Liver (tissue), 3 donors: ENCODE measurements around the gene MYO7A.

ENCODE experiments used
- RXRA ChIP-seq, 2 donors: IDR thresholded peaks; 2 replicates each; pipeline ENCODE4 v1.6.1; 2017 to 2018; ENCODE audit warnings: antibody characterized with exemption in 2 of 2, mild to moderate bottlenecking in 1 of 2
- TF ChIP-seq, protein P1 (sequence below): fragments of 150-350 bp; IDR thresholded peaks from 2 replicates; pipeline ENCODE4 v1.5.1; 2017; ENCODE audit warnings: improper control_type of control experiment, low read depth, low read length; ENCODE audit not compliant: missing input control
- donor health status: healthy.
- donor health status: healthy.

DNA sequence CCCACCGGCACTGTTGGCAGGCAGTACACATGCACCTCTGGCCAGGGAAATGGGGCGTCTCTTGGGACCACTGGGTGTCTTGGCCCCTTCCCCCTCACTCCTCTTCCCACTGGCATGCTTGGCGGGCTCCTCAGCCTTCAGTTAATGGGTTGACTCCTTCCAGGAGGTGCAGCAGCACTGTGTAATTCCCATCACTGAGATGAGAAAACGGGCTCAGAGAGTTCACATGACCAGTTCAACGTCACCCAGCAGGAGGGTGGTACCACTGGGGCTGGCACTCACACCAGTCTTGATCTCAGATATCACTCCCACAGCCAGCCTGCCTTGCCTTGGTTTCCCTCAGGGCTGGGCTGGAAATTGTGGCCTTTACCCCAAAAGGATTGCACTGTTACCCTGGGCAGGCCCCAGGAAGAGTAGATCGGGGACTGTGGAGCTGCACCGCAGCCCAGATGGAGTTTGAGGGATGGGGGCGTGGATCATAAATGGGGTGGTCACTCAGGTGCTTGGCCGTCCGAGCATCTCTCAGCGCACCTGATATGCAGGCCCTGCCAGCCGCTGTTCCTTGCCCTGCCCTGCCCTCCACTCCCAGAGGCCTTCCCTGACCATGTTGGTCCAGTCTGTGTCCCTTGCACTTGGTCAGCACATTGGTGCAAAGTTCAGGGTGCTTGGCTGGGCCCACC is 44.3 kb upstream of the MYO7A start:
- TF ChIP-seq, protein P1, sequence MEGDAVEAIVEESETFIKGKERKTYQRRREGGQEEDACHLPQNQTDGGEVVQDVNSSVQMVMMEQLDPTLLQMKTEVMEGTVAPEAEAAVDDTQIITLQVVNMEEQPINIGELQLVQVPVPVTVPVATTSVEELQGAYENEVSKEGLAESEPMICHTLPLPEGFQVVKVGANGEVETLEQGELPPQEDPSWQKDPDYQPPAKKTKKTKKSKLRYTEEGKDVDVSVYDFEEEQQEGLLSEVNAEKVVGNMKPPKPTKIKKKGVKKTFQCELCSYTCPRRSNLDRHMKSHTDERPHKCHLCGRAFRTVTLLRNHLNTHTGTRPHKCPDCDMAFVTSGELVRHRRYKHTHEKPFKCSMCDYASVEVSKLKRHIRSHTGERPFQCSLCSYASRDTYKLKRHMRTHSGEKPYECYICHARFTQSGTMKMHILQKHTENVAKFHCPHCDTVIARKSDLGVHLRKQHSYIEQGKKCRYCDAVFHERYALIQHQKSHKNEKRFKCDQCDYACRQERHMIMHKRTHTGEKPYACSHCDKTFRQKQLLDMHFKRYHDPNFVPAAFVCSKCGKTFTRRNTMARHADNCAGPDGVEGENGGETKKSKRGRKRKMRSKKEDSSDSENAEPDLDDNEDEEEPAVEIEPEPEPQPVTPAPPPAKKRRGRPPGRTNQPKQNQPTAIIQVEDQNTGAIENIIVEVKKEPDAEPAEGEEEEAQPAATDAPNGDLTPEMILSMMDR = no peak
- TF ChIP-seq RXRA (IDR thresholded peaks at IDR 0.05) = no peak
